Measurements from ENCODE around the gene RPL29.

Gene RPL29

DNA sequence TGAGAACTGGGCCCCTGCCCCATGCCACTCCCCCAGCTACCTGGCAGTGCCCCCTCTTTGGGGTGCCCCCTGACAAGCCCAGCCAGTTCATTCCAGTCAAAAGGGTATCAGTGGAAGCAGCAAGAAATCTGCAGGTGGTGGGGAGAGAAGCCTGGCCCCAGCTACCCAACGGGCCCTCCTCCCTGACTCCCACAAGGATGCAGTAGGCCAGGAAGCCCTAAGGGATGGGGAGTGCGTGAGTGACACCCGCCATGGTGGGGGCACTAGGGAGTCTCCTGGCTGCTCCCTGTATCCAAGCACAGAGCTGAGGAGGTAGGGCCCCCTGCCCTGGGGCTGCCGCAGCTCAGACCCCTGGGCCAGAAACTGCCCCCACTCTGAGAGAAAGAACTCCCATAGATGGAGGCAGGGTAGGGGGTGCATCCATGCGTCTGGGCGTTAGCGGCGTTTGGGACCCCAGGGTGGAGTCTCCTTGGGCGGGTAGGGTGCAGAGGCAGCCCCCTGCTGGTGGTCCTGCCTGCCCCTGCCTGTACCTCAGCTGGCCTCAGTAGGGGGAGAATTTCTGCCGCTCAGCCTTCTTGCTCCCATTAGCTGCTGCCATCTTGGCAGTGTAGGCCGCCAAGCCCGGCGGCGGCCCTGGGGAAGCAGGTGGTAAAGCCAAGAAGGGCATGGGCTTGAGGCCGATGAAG lies 38.0 kb downstream of the RPL29 start:
- ChIA-PET CTCF (interaction anchor here (0.7 to 1.7 kb wide), 4 partner anchors 16 to 25 kb away, joined by 3 to 5 read pairs (median 4); partner anchors contain the start of genes ABHD14A, ABHD14B, ACY1 and RRP9), POLR2A (no interaction called here)
- TF ChIP-seq, protein P1, sequence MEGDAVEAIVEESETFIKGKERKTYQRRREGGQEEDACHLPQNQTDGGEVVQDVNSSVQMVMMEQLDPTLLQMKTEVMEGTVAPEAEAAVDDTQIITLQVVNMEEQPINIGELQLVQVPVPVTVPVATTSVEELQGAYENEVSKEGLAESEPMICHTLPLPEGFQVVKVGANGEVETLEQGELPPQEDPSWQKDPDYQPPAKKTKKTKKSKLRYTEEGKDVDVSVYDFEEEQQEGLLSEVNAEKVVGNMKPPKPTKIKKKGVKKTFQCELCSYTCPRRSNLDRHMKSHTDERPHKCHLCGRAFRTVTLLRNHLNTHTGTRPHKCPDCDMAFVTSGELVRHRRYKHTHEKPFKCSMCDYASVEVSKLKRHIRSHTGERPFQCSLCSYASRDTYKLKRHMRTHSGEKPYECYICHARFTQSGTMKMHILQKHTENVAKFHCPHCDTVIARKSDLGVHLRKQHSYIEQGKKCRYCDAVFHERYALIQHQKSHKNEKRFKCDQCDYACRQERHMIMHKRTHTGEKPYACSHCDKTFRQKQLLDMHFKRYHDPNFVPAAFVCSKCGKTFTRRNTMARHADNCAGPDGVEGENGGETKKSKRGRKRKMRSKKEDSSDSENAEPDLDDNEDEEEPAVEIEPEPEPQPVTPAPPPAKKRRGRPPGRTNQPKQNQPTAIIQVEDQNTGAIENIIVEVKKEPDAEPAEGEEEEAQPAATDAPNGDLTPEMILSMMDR (IDR thresholded peaks at IDR 0.05; ENCODE audit: control extremely low read depth, extremely low read depth, low read depth, missing control alignments): no peak
- no peak for DNase-seq (ENCODE audit: extremely low spot score)

DNA sequence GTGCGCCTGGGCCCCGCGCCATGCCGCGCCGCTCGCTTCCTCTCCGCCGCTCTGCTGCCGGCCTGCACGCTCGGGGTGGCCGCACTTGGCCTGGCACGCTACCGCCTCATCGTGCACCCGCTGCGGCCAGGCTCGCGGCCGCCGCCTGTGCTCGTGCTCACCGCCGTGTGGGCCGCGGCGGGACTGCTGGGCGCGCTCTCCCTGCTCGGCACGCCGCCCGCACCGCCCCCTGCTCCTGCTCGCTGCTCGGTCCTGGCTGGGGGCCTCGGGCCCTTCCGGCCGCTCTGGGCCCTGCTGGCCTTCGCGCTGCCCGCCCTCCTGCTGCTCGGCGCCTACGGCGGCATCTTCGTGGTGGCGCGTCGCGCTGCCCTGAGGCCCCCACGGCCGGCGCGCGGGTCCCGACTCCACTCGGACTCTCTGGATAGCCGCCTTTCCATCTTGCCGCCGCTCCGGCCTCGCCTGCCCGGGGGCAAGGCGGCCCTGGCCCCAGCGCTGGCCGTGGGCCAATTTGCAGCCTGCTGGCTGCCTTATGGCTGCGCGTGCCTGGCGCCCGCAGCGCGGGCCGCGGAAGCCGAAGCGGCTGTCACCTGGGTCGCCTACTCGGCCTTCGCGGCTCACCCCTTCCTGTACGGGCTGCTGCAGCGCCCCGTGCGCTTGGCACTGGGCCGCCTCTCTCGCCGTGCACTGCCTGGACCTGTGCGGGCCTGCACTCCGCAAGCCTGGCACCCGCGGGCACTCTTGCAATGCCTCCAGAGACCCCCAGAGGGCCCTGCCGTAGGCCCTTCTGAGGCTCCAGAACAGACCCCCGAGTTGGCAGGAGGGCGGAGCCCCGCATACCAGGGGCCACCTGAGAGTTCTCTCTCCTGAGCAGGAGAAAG lies 39.6 kb downstream of the RPL29 start:
- DNase-seq (ENCODE audit: extremely low spot score): no peak
- CTCF ChIA-PET: interaction anchor here (1.0 to 4.3 kb wide), 2 partner anchors 15 to 17 kb away, joined by 3 to 21 read pairs; partner anchors contain the start of genes ABHD14B and RRP9
- POLR2A ChIA-PET: no interaction called here
- TF ChIP-seq, protein P1 (IDR thresholded peaks at IDR 0.05; ENCODE audit: control extremely low read depth, extremely low read depth, low read depth, missing control alignments): peak; percentile 17

DNA sequence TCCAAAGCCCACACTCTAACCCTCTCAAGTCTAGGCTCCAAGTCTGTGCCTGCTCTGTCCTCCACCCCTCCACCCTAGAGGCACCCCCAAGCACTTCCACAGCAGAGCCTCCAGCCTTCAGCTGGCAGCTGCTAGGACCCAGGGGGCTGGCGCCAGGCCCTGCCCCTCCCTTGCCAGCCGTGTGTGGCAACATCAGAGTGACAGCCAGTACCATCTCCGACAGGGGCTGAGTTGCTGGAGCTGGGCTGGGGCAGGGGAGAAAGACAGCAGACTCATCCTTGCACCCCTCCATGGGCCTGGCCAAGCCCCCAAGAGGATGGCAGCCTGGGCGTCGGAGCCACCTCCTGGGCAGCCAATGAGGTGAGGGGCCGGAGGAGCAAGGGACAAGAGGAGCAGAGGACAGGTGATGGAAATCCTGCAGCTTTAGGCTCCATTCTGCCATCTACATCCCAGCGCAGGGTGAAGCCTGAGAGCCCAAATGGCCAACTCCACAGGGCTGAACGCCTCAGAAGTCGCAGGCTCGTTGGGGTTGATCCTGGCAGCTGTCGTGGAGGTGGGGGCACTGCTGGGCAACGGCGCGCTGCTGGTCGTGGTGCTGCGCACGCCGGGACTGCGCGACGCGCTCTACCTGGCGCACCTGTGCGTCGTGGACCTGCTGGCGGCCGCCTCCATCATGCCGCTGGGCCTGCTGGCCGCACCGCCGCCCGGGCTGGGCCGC lies 40.4 kb downstream of the RPL29 start, which contains the start of gene GPR62:
Gene GPR62, plus strand, starts transcription at position 207 of the 718 bp plus-strand sequence. Its CDS starts 272 bp downstream, at position 479.
- TF ChIP-seq, protein P1 (IDR thresholded peaks at IDR 0.05; ENCODE audit: control extremely low read depth, extremely low read depth, low read depth, missing control alignments): no peak
- ChIA-PET POLR2A (no interaction called here), CTCF (interaction anchor here (1.2 to 4.3 kb wide), 2 partner anchors 10 to 18 kb away, joined by 3 to 21 read pairs; partner anchors contain the start of gene ABHD14B)
- no peak for DNase-seq (ENCODE audit: extremely low spot score)

DNA sequence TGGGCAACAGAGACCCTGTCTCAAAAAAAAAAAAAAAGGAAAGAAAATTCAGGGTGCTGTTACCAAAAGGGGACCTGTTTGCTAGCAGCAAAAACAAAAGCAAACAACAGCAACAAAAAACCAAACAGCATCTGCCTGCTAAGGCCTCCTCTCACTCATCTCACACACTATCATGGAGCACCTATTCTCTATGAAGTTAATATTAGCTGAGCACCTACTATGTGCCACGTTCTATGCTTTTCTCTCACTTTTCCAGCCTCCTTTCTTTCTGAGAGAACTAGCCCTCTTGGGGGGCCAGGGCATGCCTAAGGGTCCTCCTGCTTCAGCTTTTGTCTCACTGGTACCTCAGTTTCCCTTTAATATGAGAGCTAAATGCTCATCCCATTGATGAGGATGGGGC lies 41.0 kb downstream of the RPL29 start:
- DNase-seq (ENCODE audit: extremely low spot score): no peak
- ChIA-PET CTCF (interaction anchor here (1.0 to 5.3 kb wide), 5 partner anchors 8 to 19 kb away, joined by 3 to 32 read pairs (median 3); partner anchors contain the start of genes ABHD14B, PARP3 and RRP9), POLR2A (no interaction called here)
- TF ChIP-seq, protein P1 (IDR thresholded peaks at IDR 0.05; ENCODE audit: control extremely low read depth, extremely low read depth, low read depth, missing control alignments): no peak

DNA sequence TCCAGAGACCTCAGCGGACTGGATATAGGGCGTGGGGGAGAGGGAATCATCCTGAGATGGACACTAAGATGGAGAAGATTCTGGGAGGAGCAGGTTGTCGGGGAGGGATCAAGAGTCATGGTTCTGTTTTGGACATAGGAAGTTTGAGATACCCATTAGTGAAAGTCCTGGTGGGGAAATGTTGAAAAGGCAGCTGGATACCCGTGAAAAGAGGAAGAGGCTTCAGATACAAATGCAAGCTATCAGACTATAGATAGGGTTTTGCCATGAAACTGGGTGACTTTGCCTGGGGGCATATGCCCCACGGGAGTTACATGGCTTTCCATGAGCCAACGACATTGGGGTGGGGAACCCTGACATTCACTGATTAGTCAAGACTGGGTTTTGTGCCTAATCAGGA lies 41.6 kb downstream of the RPL29 start:
- POLR2A ChIA-PET: no interaction called here
- CTCF ChIA-PET: interaction anchor here (1.0 to 5.3 kb wide), 5 partner anchors 9 to 19 kb away, joined by 3 to 32 read pairs (median 3); partner anchors contain the start of genes ABHD14B, PARP3 and RRP9

More for the DNA sequence above, 41.6 kb downstream of the RPL29 start:
- TF ChIP-seq, protein P1 (IDR thresholded peaks at IDR 0.05; ENCODE audit: control extremely low read depth, extremely low read depth, low read depth, missing control alignments): no peak
- DNase-seq (ENCODE audit: extremely low spot score): no peak
